ENCODE measurements around the gene CGB1. TPM values are rescaled to one million over a fixed set of nuclear protein-coding genes. Genes with fewer than 3 reads are reported as not detected.

CGB1 gene
- total RNA-seq, 2 experiments from 2014 or later, result not detected

GRCh38 chr19:49014123-49014869 lies 22.4 kb downstream of the CGB1 start:
- no peaks in the 10 kb centered on the region for H3K9me3 Mint-ChIP-seq
- CTCF ChIA-PET, result interaction anchor here (0.6 kb wide), 1 partner anchor 145 kb away, joined by 3 read pairs; no protein-coding TSS in a partner anchor
- peaks cover 34% of the 10 kb centered on the region for H3K36me3 Mint-ChIP-seq (ENCODE audit: low read depth)
- no peak overlapping the region for H3K27ac Mint-ChIP-seq
- H3K4me1 ChIP-seq (ENCODE audit: insufficient read depth, low read length), result peaks cover 21% of the 10 kb centered on the region
- H3K36me3 ChIP-seq (ENCODE audit: insufficient read depth, low read length), result peaks cover 21% of the 10 kb centered on the region
- H3K9me3 ChIP-seq (ENCODE audit: control insufficient read depth in 1 of 2, insufficient read depth in 1 of 2, low read length in 2 of 2), result no peaks in the 10 kb centered on the region
- no peak overlapping the region for H3K4me3 ChIP-seq (ENCODE audit: low read length)
- H3K27ac ChIP-seq (ENCODE audit: low read depth in 1 of 2, low read length in 2 of 2), result no peak overlapping the region
- H3K4me1 Mint-ChIP-seq (ENCODE audit: low read depth), result peaks cover 6% of the 10 kb centered on the region
- ATAC-seq (ENCODE audit: poor library complexity) (no peak), DNase-seq (no peak)
- H3K27me3 Mint-ChIP-seq, result peaks cover 5% of the 10 kb centered on the region
- TF ChIP-seq, protein P1, sequence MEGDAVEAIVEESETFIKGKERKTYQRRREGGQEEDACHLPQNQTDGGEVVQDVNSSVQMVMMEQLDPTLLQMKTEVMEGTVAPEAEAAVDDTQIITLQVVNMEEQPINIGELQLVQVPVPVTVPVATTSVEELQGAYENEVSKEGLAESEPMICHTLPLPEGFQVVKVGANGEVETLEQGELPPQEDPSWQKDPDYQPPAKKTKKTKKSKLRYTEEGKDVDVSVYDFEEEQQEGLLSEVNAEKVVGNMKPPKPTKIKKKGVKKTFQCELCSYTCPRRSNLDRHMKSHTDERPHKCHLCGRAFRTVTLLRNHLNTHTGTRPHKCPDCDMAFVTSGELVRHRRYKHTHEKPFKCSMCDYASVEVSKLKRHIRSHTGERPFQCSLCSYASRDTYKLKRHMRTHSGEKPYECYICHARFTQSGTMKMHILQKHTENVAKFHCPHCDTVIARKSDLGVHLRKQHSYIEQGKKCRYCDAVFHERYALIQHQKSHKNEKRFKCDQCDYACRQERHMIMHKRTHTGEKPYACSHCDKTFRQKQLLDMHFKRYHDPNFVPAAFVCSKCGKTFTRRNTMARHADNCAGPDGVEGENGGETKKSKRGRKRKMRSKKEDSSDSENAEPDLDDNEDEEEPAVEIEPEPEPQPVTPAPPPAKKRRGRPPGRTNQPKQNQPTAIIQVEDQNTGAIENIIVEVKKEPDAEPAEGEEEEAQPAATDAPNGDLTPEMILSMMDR (IDR thresholded peaks at IDR 0.05), result no peak
- POLR2A ChIA-PET, result no interaction called here
- intact Hi-C loops (cut with DNase I, micrococcal nuclease), result no loop called here
- no peak overlapping the region for H3K4me3 Mint-ChIP-seq
- no peaks in the 10 kb centered on the region for H3K27me3 ChIP-seq (ENCODE audit: control insufficient read depth in 1 of 2, insufficient read depth in 2 of 2, low read length in 2 of 2)

DNA sequence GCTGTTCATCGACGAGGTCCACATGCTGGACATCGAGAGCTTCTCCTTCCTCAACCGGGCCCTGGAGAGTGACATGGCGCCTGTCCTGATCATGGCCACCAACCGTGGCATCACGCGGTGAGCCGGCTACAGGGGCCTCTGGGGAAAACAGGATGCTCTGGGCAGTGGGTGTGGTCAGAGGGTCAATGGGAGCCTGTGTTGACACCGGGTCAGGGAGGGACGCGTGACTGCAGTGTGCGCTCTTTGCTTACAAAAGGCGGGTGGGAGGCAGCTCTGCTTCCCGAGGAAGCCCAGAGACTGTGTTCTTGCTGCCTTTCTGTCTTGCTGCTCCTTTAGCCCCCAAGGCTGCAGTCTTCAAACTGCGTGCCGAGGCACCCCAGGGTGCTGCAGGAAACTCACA lies 25.5 kb downstream of the CGB1 start:
- Mint-ChIP-seq H3K27me3 (no peaks in the 10 kb centered on the region), H3K36me3 (ENCODE audit: low read depth) (peaks cover 46% of the 10 kb centered on the region), H3K9me3 (no peaks in the 10 kb centered on the region), H3K4me1 (ENCODE audit: low read depth) (no peaks in the 10 kb centered on the region), H3K4me3 (no peak overlapping the region), H3K27ac (no peak overlapping the region)
- Histone ChIP-seq H3K27ac (ENCODE audit: low read depth in 1 of 2, low read length in 2 of 2) (no peak overlapping the region), H3K27me3 (ENCODE audit: control insufficient read depth in 1 of 2, insufficient read depth in 2 of 2, low read length in 2 of 2) (no peaks in the 10 kb centered on the region), H3K4me1 (ENCODE audit: insufficient read depth, low read length) (no peaks in the 10 kb centered on the region), H3K4me3 (ENCODE audit: low read length) (no peak overlapping the region), H3K36me3 (ENCODE audit: insufficient read depth, low read length) (peaks cover 34% of the 10 kb centered on the region), H3K9me3 (ENCODE audit: control insufficient read depth in 1 of 2, insufficient read depth in 1 of 2, low read length in 2 of 2) (no peaks in the 10 kb centered on the region)
- TF ChIP-seq, protein P1 (IDR thresholded peaks at IDR 0.05), result no peak
- ATAC-seq (ENCODE audit: poor library complexity), result no peak
- POLR2A ChIA-PET, result no interaction called here
- no peak for DNase-seq
- CTCF ChIA-PET, result interaction anchor here (1.1 kb wide), 1 partner anchor 11 kb away, joined by 3 read pairs; no protein-coding TSS in a partner anchor
- intact Hi-C loops (cut with DNase I, micrococcal nuclease), result no loop called here

DNA sequence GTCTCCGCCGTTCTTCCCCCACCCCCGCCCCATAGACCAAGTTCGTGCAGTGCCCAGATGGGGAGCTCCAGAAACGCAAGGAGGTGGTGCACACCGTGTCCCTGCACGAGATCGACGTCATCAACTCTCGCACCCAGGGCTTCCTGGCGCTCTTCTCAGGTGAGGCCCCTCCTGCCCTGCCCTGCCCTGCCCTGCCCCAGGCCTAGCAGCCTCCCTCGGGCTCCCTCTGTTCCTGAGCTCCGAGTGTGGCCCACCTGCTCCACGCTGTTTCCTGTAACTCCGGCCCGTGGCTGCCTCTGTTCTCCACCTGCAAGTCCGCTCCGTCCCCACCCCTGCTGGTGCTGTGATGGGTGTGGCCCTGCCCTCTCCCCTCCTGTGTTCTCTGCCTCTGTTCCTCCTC lies 26.2 kb downstream of the CGB1 start:
- no peaks in the 10 kb centered on the region for H3K9me3 ChIP-seq (ENCODE audit: control insufficient read depth in 1 of 2, insufficient read depth in 1 of 2, low read length in 2 of 2)
- H3K27me3 ChIP-seq (ENCODE audit: control insufficient read depth in 1 of 2, insufficient read depth in 2 of 2, low read length in 2 of 2), result no peaks in the 10 kb centered on the region
- H3K36me3 ChIP-seq (ENCODE audit: insufficient read depth, low read length), result peaks cover 39% of the 10 kb centered on the region
- Mint-ChIP-seq H3K27me3 (no peaks in the 10 kb centered on the region), H3K36me3 (ENCODE audit: low read depth) (peaks cover 51% of the 10 kb centered on the region), H3K27ac (no peak overlapping the region), H3K9me3 (no peaks in the 10 kb centered on the region), H3K4me3 (no peak overlapping the region), H3K4me1 (ENCODE audit: low read depth) (no peaks in the 10 kb centered on the region)
- TF ChIP-seq, protein P1 (IDR thresholded peaks at IDR 0.05), result no peak
- CTCF ChIA-PET, result no interaction called here
- POLR2A ChIA-PET, result no interaction called here
- no peak overlapping the region for H3K4me3 ChIP-seq (ENCODE audit: low read length)
- intact Hi-C loops (cut with DNase I, micrococcal nuclease), result no loop called here
- DNase-seq, result no peak
- no peak overlapping the region for H3K27ac ChIP-seq (ENCODE audit: low read depth in 1 of 2, low read length in 2 of 2)
- no peak for ATAC-seq (ENCODE audit: poor library complexity)
- no peaks in the 10 kb centered on the region for H3K4me1 ChIP-seq (ENCODE audit: insufficient read depth, low read length)
